ENCODE measurements around the gene BYSL. TPM values are rescaled to one million over a fixed set of nuclear protein-coding genes. Genes with fewer than 3 reads are reported as not detected.
A peak's percentile ranks its signal among the peaks of the same experiment; 100 is the strongest.
"Not testable (repeated sequence)": the region's sequence is repeated elsewhere in the genome, so short reads cannot be mapped to it uniquely, and the experiment has no call there.

Gene BYSL
- total and polyA plus RNA-seq, 2 donors (not counting 3 experiments of a cell fraction or from before 2014, with no cell fraction given), result 33.1 to 41.8 TPM

- POLR2A ChIA-PET, result interaction anchor here (0.6 to 0.8 kb wide), 2 partner anchors 33 to 47 kb away, joined by 3 to 4 read pairs; partner anchors contain the start of gene USP49
- H3K79me2 ChIP-seq (ENCODE audit: control insufficient read depth, insufficient read depth, low read length), result peaks cover 41% of the 10 kb centered on the region
- DNase-seq (ENCODE audit: low read depth, low spot score), result peak; percentile 71
These were observed 21.0 kb downstream of the BYSL start for GRCh38 chr6:41942067-41942851.

GRCh38 chr6:41942882-41943281, 21.6 kb downstream of the BYSL start:
- intact Hi-C loops (cut with micrococcal nuclease), result loop anchor here (5.0 kb wide), 1 partner anchor 84 kb away; no protein-coding TSS in a partner anchor
- dilution Hi-C loops (cut with MboI; ENCODE audit: extremely low pct_ligation_motif_present, low sequenced_read_pairs); H4K20me1 ChIP-seq (replicated peaks; ENCODE audit: control insufficient read depth, extremely low read depth, insufficient read depth, low read length); H3K27ac ChIP-seq (ENCODE audit: insufficient read depth, low read depth, low read length); POLR2A ChIA-PET; H3K4me3 ChIP-seq (replicated peaks in 1 of 3; ENCODE audit: insufficient read depth in 1 of 3, low read depth in 1 of 3, low read length in 3 of 3); DNase-seq (ENCODE audit: low read depth, low spot score); H3K9me1 ChIP-seq (replicated peaks; ENCODE audit: control insufficient read depth, extremely low read depth, insufficient read depth, low read length); H3K36me3 ChIP-seq (ENCODE audit: control insufficient read depth in 2 of 2, extremely low read depth in 1 of 2, insufficient read depth in 2 of 2, low read length in 2 of 2); FAIRE-seq; H3K27me3 ChIP-seq (ENCODE audit: control insufficient read depth in 2 of 2, insufficient read depth in 2 of 2, low read length in 2 of 2); H3K4me2 ChIP-seq (ENCODE audit: insufficient read depth, low read length); H3K9ac ChIP-seq (replicated peaks; ENCODE audit: extremely low read depth, insufficient read depth, low read length); BruUV-seq (replicated peaks); H2AFZ ChIP-seq (ENCODE audit: low read depth, low read length); H3K9me3 ChIP-seq (replicated peaks; ENCODE audit: control insufficient read depth, insufficient read depth, low read length): not testable (repeated sequence)
- CTCF ChIA-PET, result interaction anchor here (0.7 to 2.5 kb wide), 5 partner anchors 62 to 156 kb away, joined by 3 to 14 read pairs (median 6); partner anchors contain the start of gene TOMM6
- H3K79me2 ChIP-seq (ENCODE audit: control insufficient read depth, insufficient read depth, low read length), result peaks cover 36% of the 10 kb centered on the region
- peaks cover 40% of the 10 kb centered on the region for H3K4me1 ChIP-seq (ENCODE audit: control insufficient read depth, extremely low read depth, insufficient read depth, low read length)

More at GRCh38 chr6:41942067-41942851, 21.0 kb downstream of the BYSL start:
- FAIRE-seq, result no peak
- Histone ChIP-seq H3K36me3 (ENCODE audit: control insufficient read depth in 2 of 2, extremely low read depth in 1 of 2, insufficient read depth in 2 of 2, low read length in 2 of 2) (peaks cover 2% of the 10 kb centered on the region in 2 experiments), H3K9me3 (replicated peaks; ENCODE audit: control insufficient read depth, insufficient read depth, low read length) (no peaks in the 10 kb centered on the region), H3K4me3 (replicated peaks in 1 of 3; ENCODE audit: insufficient read depth in 1 of 3, low read depth in 1 of 3, low read length in 3 of 3) (peak overlapping the region; percentile 14 to 58 (median 56)), H3K9ac (replicated peaks; ENCODE audit: extremely low read depth, insufficient read depth, low read length) (peak overlapping the region; percentile 36), H3K27ac (ENCODE audit: insufficient read depth, low read depth, low read length) (peak overlapping the region; percentile 45), H3K9me1 (replicated peaks; ENCODE audit: control insufficient read depth, extremely low read depth, insufficient read depth, low read length) (no peaks in the 10 kb centered on the region), H3K27me3 (ENCODE audit: control insufficient read depth in 2 of 2, insufficient read depth in 2 of 2, low read length in 2 of 2) (no peaks in the 10 kb centered on the region), H3K4me1 (ENCODE audit: control insufficient read depth, extremely low read depth, insufficient read depth, low read length) (peaks cover 34% of the 10 kb centered on the region), H2AFZ (ENCODE audit: low read depth, low read length) (peak overlapping the region; percentile 56), H4K20me1 (replicated peaks; ENCODE audit: control insufficient read depth, extremely low read depth, insufficient read depth, low read length) (no peaks in the 10 kb centered on the region), H3K4me2 (ENCODE audit: insufficient read depth, low read length) (peak overlapping the region; percentile 55)
- CTCF ChIA-PET, result interaction anchor here (0.7 to 2.5 kb wide), 7 partner anchors 12 to 156 kb away, joined by 3 to 14 read pairs (median 6); partner anchors contain the start of genes BYSL, MED20 and TOMM6
- dilution Hi-C loops (cut with MboI; ENCODE audit: extremely low pct_ligation_motif_present, low sequenced_read_pairs), result no loop called here
- intact Hi-C loops (cut with micrococcal nuclease), result loop anchor here (5.0 kb wide), 1 partner anchor 85 kb away; no protein-coding TSS in a partner anchor
- BruUV-seq (replicated peaks), result TSS peak; percentile 45
- TF ChIP-seq JUN (IDR thresholded peaks at IDR 0.05; ENCODE audit: borderline replicate concordance, insufficient read depth, insufficient read length, low read depth) (peak; percentile 16), EZH2 (IDR thresholded peaks at IDR 0.05; ENCODE audit: borderline replicate concordance, low read depth, low read length, severe bottlenecking) (no peak), FOS (IDR thresholded peaks at IDR 0.05; ENCODE audit: borderline replicate concordance, insufficient read depth, low read length) (peak; percentile 42)

Data from endothelial cell of umbilical vein (primary cell).